GM18861 (cell line): ENCODE data around the gene LMBRD2.
"Not testable (repeated sequence)": the region's sequence is repeated elsewhere in the genome, so short reads cannot be mapped to it uniquely, and the experiment has no call there.

ENCODE experiments used
- ATAC-seq: cut with Tn5 transposase; IDR thresholded peaks from one replicate; pipeline ENCODE4 v1.9.1; 2021; ENCODE audit not compliant: unreplicated experiment

The LMBRD2 gene

GRCh38 chr5:36151434-36152323, at the start of gene LMBRD2, which contains the start of gene SKP2:
TSS of gene LMBRD2 (minus strand) at chr5:36151887. CDS start at chr5:36143349, 8,538 bp downstream.
TSS of gene SKP2 (plus strand) at chr5:36152111. CDS start at chr5:36152263, 152 bp downstream.
- ATAC-seq: peak; percentile 99

- ATAC-seq: no peak
Observed at GRCh38 chr5:36200513-36200912, 48.8 kb upstream of the LMBRD2 start.

GRCh38 chr5:36199620-36200019, 47.9 kb upstream of the LMBRD2 start:
- ATAC-seq: no peak

- not testable (repeated sequence) for ATAC-seq
Observed at GRCh38 chr5:36198783-36199182, 47.1 kb upstream of the LMBRD2 start.

GRCh38 chr5:36198281-36198680, 46.6 kb upstream of the LMBRD2 start:
- no peak for ATAC-seq

GRCh38 chr5:36193746-36194145, 42.1 kb upstream of the LMBRD2 start:
- no peak for ATAC-seq

GRCh38 chr5:36184408-36184807, 32.7 kb upstream of the LMBRD2 start:
- not testable (repeated sequence) for ATAC-seq

- ATAC-seq: no peak
Observed at GRCh38 chr5:36181774-36182173, 30.1 kb upstream of the LMBRD2 start.

- ATAC-seq: no peak
Observed at GRCh38 chr5:36180556-36181350, 29.1 kb upstream of the LMBRD2 start.

GRCh38 chr5:36179950-36180349, 28.3 kb upstream of the LMBRD2 start:
- no peak for ATAC-seq

GRCh38 chr5:36178524-36178890, 26.8 kb upstream of the LMBRD2 start:
- no peak for ATAC-seq

- ATAC-seq: no peak
Observed at GRCh38 chr5:36177715-36178523, 26.2 kb upstream of the LMBRD2 start.

- peak; percentile 99 for ATAC-seq
Observed at GRCh38 chr5:36177154-36177553, 25.5 kb upstream of the LMBRD2 start.

- ATAC-seq: no peak
Observed at GRCh38 chr5:36175043-36175442, 23.4 kb upstream of the LMBRD2 start.

- no peak for ATAC-seq
Observed at GRCh38 chr5:36174119-36174518, 22.4 kb upstream of the LMBRD2 start.

GRCh38 chr5:36173426-36173825, 21.7 kb upstream of the LMBRD2 start:
- ATAC-seq: no peak

- ATAC-seq: no peak
Observed at GRCh38 chr5:36172599-36172998, 20.9 kb upstream of the LMBRD2 start.

GRCh38 chr5:36170832-36171424, 19.2 kb upstream of the LMBRD2 start:
- ATAC-seq: no peak

- ATAC-seq: no peak
Observed at GRCh38 chr5:36168737-36169136, 17.1 kb upstream of the LMBRD2 start.

GRCh38 chr5:36164461-36164860, 12.8 kb upstream of the LMBRD2 start:
- no peak for ATAC-seq
